Kidney (tissue), 14 donors: ENCODE results near the gene ELN. TPM values are rescaled to one million over a fixed set of nuclear protein-coding genes. Genes with fewer than 3 reads are reported as not detected.
A peak's percentile ranks its signal among the peaks of the same experiment; 100 is the strongest.

Experiments used
- DNase-seq, 5 donors: peaks; one replicate each; pipeline ENCODE4 v3.0.0-alpha.2; 2013 to 2020
- FAIRE-seq: peaks from 2 replicates; lab custom pipeline; 2012; peaks lifted over from hg19 to GRCh38; lab: Jason Lieb, UNC
- H3K27ac ChIP-seq, 2 donors: one replicate each; pipeline ENCODE4 v1.7.0; 2013; ENCODE audit warnings: low read depth in 2 of 2, low read length in 2 of 2, inconsistent platforms in 1 of 2
- H3K27me3 ChIP-seq: one replicate; pipeline ENCODE4 v1.7.1; 2013; ENCODE audit warnings: low read length, inconsistent platforms; ENCODE audit not compliant: control insufficient read depth, insufficient read depth
- H3K36me3 ChIP-seq, 3 donors: one replicate each; pipeline versions ENCODE4 v1.7.0 to v1.7.1; 2013; ENCODE audit warnings: low read length in 3 of 3, control low read depth in 1 of 3, inconsistent platforms in 1 of 3; ENCODE audit not compliant: insufficient read depth in 3 of 3, control insufficient read depth in 2 of 3
- H3K4me1 ChIP-seq, 3 donors: one replicate each; pipeline versions ENCODE4 v1.7.0 to v1.7.1; 2013; ENCODE audit warnings: low read length in 3 of 3, inconsistent platforms in 1 of 3, low read depth in 1 of 3; ENCODE audit not compliant: control insufficient read depth in 2 of 3, insufficient read depth in 2 of 3
- H3K4me3 ChIP-seq, 3 donors: one replicate each; pipeline versions ENCODE4 v1.7.0 to v1.8.1; 2013; ENCODE audit warnings: low read length in 3 of 3, control low read depth in 1 of 3, inconsistent platforms in 1 of 3
- H3K9ac ChIP-seq, 3 donors: one replicate each; pipeline versions ENCODE4 v1.7.0 to v1.7.1; 2013; ENCODE audit warnings: low read length in 3 of 3, control low read depth in 1 of 3, inconsistent platforms in 1 of 3
- H3K9me3 ChIP-seq, 3 donors: one replicate each; pipeline versions ENCODE4 v1.7.0 to v1.7.1; 2013; ENCODE audit warnings: low read length in 3 of 3, control low read depth in 1 of 3, inconsistent platforms in 1 of 3; ENCODE audit not compliant: control insufficient read depth in 2 of 3, insufficient read depth in 1 of 3
- CTCF ChIP-seq: IDR thresholded peaks from 3 replicates; pipeline ENCODE4 v1.5.1; 2012; ENCODE audit warnings: mild to moderate bottlenecking, moderate library complexity, borderline replicate concordance; ENCODE audit not compliant: insufficient read depth; ENCODE audit errors: extremely low read depth
- intact Hi-C: fragments of 100-400 bp; cut with DNase I; formaldehyde crosslinking; loops from one replicate; pipeline ENCODE4 v1.11.1; 2022
- polyA plus RNA-seq: library from polyadenylated mRNA; stranded (reverse); fragments of 350-450 nt; fragmentation: Illumina TruSeq; extraction: RNeasy Lipid Tissue Mini Kit (QIAGEN cat#74804); gene quantifications from one replicate; pipeline ENCODE4 v1.2.3, GENCODE V29; 2014; ENCODE audit warnings: low read depth, low replicate concordance; ENCODE audit not compliant: insufficient read depth
- total RNA-seq: library from RNA; stranded (reverse); fragmentation: NEBNext Ultra II Directional; extraction: Animal tissue kit (Norgen Biotek cat#: 25700); gene quantifications from one replicate; pipeline ENCODE4 v1.2.1, GENCODE V29; 2021
- donor health status: control.
- donor health status: control.
- donor health status: control.
- donor health status: control.
- donor health status: control.
- donor health status: DM: yes; HTN: yes; CAD: no.
- donor health status: Normal renal cell carcinoma (clear cell type).

The ELN gene
- total and polyA plus RNA-seq, 2 donors from 2014 or later: 14.9 to 44.8 TPM

DNA sequence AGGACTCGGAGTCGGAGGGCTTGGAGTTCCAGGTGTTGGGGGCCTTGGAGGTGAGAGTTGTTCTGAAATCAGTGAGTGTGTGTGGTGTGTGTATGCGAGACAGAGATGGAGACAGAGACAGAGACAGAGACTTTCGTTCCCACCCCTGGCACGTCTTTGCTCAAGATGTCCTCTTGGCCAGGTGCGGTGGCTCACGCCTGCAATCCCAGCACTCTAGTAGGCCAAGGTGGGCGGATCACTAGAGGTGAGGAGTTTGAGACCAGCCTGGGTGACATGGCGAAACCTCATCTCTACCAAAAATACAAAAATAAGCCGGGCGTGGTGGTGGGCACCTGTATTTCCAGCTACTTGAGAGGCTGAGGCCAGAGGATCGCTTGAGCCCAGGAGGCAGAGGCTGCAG lies 35.7 kb downstream of the ELN start:
- DNase-seq: peak in 1 of 5 donors; percentile 46

GRCh38 chr7:74064696-74065095 lies 36.7 kb downstream of the ELN start:
- H3K27ac ChIP-seq: no peak overlapping the region
- no peak overlapping the region for H3K9ac ChIP-seq
- FAIRE-seq: no peak
- TF ChIP-seq CTCF: no peak
- H3K9me3 ChIP-seq: no peaks in the 10 kb centered on the region
- H3K36me3 ChIP-seq: no peaks in the 10 kb centered on the region
- intact Hi-C loops: no loop called here
- no peak overlapping the region for H3K4me3 ChIP-seq
- H3K4me1 ChIP-seq: peaks cover 0 to 6% (median 0%) of the 10 kb centered on the region in 3 donors
- no peak for DNase-seq
- H3K27me3 ChIP-seq: no peaks in the 10 kb centered on the region

More for the DNA sequence above, 35.7 kb downstream of the ELN start:
- Histone ChIP-seq H3K9me3 (no peaks in the 10 kb centered on the region), H3K27ac (no peak overlapping the region), H3K9ac (no peak overlapping the region), H3K4me1 (peaks cover 0 to 6% (median 0%) of the 10 kb centered on the region in 3 donors), H3K4me3 (no peak overlapping the region), H3K36me3 (no peaks in the 10 kb centered on the region), H3K27me3 (no peaks in the 10 kb centered on the region)
- TF ChIP-seq CTCF: no peak
- intact Hi-C loops: no loop called here
- FAIRE-seq: no peak

DNA sequence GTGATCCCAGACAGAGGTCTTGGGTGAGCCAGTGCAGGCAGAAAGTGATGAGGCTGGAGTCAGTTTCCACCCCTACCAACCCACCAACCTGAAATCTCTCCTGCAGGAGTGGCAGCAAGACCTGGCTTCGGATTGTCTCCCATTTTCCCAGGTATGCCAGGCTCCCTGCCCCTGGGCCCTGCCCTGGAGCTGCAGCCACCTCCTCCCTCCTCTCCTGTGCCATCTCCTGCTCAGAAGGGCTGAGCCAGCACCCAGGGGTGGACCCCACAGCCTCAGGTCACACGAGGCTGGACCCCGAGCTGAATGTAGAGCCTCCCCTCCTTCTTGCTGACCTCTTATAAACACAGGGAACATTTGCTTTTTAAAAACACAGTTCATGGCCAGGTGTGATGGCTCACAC lies 38.7 kb downstream of the ELN start:
- FAIRE-seq: no peak

More for the DNA sequence above, 38.7 kb downstream of the ELN start:
- Histone ChIP-seq H3K9ac (no peak overlapping the region), H3K9me3 (no peaks in the 10 kb centered on the region), H3K36me3 (no peaks in the 10 kb centered on the region), H3K4me3 (no peak overlapping the region), H3K27ac (no peak overlapping the region), H3K4me1 (peaks cover 0 to 6% (median 0%) of the 10 kb centered on the region in 3 donors), H3K27me3 (no peaks in the 10 kb centered on the region)
- no peak for TF ChIP-seq CTCF
- intact Hi-C loops: no loop called here
- DNase-seq: peak in 1 of 5 donors; percentile 46
